Testis (tissue), 3 donors: ENCODE results near the gene KAT2B. TPM values are rescaled to one million over a fixed set of nuclear protein-coding genes. Genes with fewer than 3 reads are reported as not detected.
"Not testable (repeated sequence)": the region's sequence is repeated elsewhere in the genome, so short reads cannot be mapped to it uniquely, and the experiment has no call there.

Experiments
- DNase-seq: peaks from one replicate; pipeline ENCODE4 v3.0.0-alpha.2; 2019
- H3K27ac ChIP-seq, 2 donors: fragments of 200-600 bp; sonication (generic); one replicate each; pipeline ENCODE4 v1.5.1; 2019
- H3K27me3 ChIP-seq: fragments of 200-600 bp; sonication (generic); one replicate; pipeline ENCODE4 v1.5.1; 2019
- H3K36me3 ChIP-seq: fragments of 200-600 bp; sonication (generic); one replicate; pipeline ENCODE4 v1.5.1; 2017; ENCODE audit warnings: low read depth; ENCODE audit errors: missing control alignments
- H3K4me1 ChIP-seq: fragments of 200-600 bp; sonication (generic); one replicate; pipeline ENCODE4 v1.5.1; 2019
- H3K4me3 ChIP-seq, 2 donors: fragments of 200-600 bp; sonication (generic); one replicate each; pipeline ENCODE4 v1.5.1; 2017 to 2019
- H3K9me3 ChIP-seq: fragments of 200-600 bp; sonication (generic); one replicate; pipeline ENCODE4 v1.5.1; 2017
- CTCF ChIP-seq, 3 experiments: fragments of 450-650 bp in 2 of 3; fragments of 200-600 bp in 1 of 3; sonication (generic) in 1 of 3; IDR thresholded peaks; one replicate each; pipeline ENCODE4 v1.5.1; 2016 to 2019; ENCODE audit warnings: antibody characterized with exemption in 3 of 3, mild to moderate bottlenecking in 2 of 3, moderate library complexity in 1 of 3
- POLR2A ChIP-seq: fragments of 450-650 bp; IDR thresholded peaks from one replicate; pipeline ENCODE4 v1.6.1; 2017; ENCODE audit warnings: antibody characterized with exemption, mild to moderate bottlenecking, moderate library complexity
- WGBS, 2 donors: methylation state at CpG; one replicate each; pipeline ENCODE4 v1.1.5; 2018; 5-methylcytosine and 5-hydroxymethylcytosine counted together
- intact Hi-C: fragments of 100-400 bp; cut with DNase I; formaldehyde crosslinking; loops from one replicate; pipeline ENCODE4 v1.15.1; 2023; ENCODE audit warnings: low total_unique reads
- polyA plus RNA-seq: library from polyadenylated mRNA; stranded (reverse); fragments of 350-450 nt; fragmentation: Illumina TruSeq; extraction: RNeasy Lipid Tissue Mini Kit (QIAGEN cat#74804); gene quantifications from one replicate; pipeline ENCODE4 v1.2.3, GENCODE V29; 2014; ENCODE audit warnings: low read depth, low replicate concordance; ENCODE audit not compliant: insufficient read depth
- total RNA-seq, 2 donors: library from RNA; depleted of rRNA; stranded (reverse); fragments of >200 nt; gene quantifications; one replicate each; pipeline ENCODE4 v1.2.3, GENCODE V29; 2016

The KAT2B gene
- total and polyA plus RNA-seq, 3 donors from 2014 or later = 5.3 to 9.9 (median 6.5) TPM

DNA sequence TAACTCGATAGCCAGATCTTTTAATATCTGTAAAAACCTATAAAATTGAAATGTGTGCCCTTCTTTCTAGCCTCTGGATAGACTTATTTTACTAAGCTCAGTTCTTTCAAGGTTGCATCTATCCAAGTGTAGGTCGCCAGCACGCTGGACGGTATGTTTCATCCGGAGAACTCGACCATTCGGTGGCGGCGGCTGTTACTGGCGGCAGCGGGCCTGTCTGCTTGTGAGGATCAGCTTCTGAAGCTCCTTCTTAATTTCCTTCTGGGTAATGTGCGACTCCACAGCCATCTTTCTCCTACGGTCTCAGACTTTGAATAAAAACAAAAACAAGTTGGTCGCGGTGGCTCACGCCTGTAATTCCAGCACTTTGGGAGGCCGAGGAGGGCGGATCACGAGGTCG is 32.3 kb upstream of the KAT2B start:
- intact Hi-C loops = no loop called here
- Histone ChIP-seq H3K9me3 (no peaks in the 10 kb centered on the region), H3K4me1 (no peaks in the 10 kb centered on the region), H3K27ac (no peak overlapping the region), H3K4me3 (no peak overlapping the region), H3K27me3 (no peaks in the 10 kb centered on the region), H3K36me3 (no peaks in the 10 kb centered on the region)
- WGBS, 2 donors = 77 to 84% methylated on average over 20 of the region's 20 CpGs
- no peak for TF ChIP-seq POLR2A
- no peak for TF ChIP-seq CTCF (IDR thresholded peaks at IDR 0.05)
- DNase-seq = no peak

DNA sequence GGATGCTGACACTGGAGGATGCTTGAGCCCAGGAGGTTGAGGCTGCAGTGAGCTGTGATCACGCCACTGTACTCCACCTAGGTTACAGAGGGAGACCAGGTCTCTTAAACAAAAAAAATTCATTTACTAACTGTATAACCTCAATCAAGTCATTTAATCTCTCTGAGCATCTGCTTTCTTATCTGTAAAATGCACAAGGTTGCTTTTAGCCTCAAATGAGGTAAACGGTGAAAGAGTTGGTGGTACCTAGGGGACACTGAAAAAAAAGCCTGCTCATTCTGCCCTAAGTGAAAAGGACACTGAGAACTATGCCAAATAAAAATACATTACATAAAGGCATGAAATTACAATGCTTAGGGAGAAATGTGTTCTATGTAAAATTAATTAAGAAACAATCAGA is 31.6 kb upstream of the KAT2B start:
- intact Hi-C loops = no loop called here
- no peak for TF ChIP-seq CTCF (IDR thresholded peaks at IDR 0.05)
- TF ChIP-seq POLR2A = no peak
- 63 to 70% methylated on average over 2 of the region's 2 CpGs for WGBS, 2 donors
- H3K4me3 ChIP-seq = no peak overlapping the region
- H3K9me3 ChIP-seq = no peaks in the 10 kb centered on the region
- no peaks in the 10 kb centered on the region for H3K36me3 ChIP-seq
- H3K27me3 ChIP-seq = no peaks in the 10 kb centered on the region
- H3K4me1 ChIP-seq = no peaks in the 10 kb centered on the region
- no peak overlapping the region for H3K27ac ChIP-seq
- no peak for DNase-seq

GRCh38 chr3:20012164-20012563 is 28.1 kb upstream of the KAT2B start, which contains the start of gene PP2D1:
Gene PP2D1 (minus strand): TSS chr3:20012264. CDS start chr3:20012072, 192 bp downstream.
- intact Hi-C loops = no loop called here
- TF ChIP-seq CTCF (IDR thresholded peaks at IDR 0.05) = no peak
- TF ChIP-seq POLR2A = no peak
- WGBS, 2 donors = 94 to 98% methylated on average over 4 of the region's 4 CpGs
- no peak for DNase-seq
- Histone ChIP-seq H3K4me1 (no peaks in the 10 kb centered on the region), H3K4me3 (no peak within 1 kb of the TSS), H3K27me3 (no peaks in the 10 kb centered on the region), H3K9me3 (no peaks in the 10 kb centered on the region), H3K27ac (no peak within 1 kb of the TSS), H3K36me3 (no peaks in the 10 kb centered on the region)

- Histone ChIP-seq H3K27me3 (no peaks in the 10 kb centered on the region), H3K36me3 (no peaks in the 10 kb centered on the region), H3K4me1 (no peaks in the 10 kb centered on the region), H3K4me3 (no peak overlapping the region), H3K9me3 (no peaks in the 10 kb centered on the region), H3K27ac (no peak overlapping the region)
- TF ChIP-seq POLR2A (no peak), CTCF (IDR thresholded peaks at IDR 0.05) (no peak)
- 78 to 95% methylated on average over 1 of the region's 1 CpG for WGBS, 2 donors
- no peak for DNase-seq
- intact Hi-C loops = no loop called here
Observed at GRCh38 chr3:20013396-20013795, 26.9 kb upstream of the KAT2B start.

- DNase-seq = no peak
- Histone ChIP-seq H3K9me3 (no peaks in the 10 kb centered on the region), H3K27me3 (no peaks in the 10 kb centered on the region), H3K4me1 (no peaks in the 10 kb centered on the region), H3K4me3 (no peak overlapping the region), H3K27ac (no peak overlapping the region), H3K36me3 (no peaks in the 10 kb centered on the region)
- intact Hi-C loops = no loop called here
- TF ChIP-seq CTCF (IDR thresholded peaks at IDR 0.05) = no peak
- TF ChIP-seq POLR2A = no peak
- 91 to 96% methylated on average over 1 of the region's 1 CpG for WGBS, 2 donors
Observed at GRCh38 chr3:20015525-20015924, 24.7 kb upstream of the KAT2B start.

DNA sequence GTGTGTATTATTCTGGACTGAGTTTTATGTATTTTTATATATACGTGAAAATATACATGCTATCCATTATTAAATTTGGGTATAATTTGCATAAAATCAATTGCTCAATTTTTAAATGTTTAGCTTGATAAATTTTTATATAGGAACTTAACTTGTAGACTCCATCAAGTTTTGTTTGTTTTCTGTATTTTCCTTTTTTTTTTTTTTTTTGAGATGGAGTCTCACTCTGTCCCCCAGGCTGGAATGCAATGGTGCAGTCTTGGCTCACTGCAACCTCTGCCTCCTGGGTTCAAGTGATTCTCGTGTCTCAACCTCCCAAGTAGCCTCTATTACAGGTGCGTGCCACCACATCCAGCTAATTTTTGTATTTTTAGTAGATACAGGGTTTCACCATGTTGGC is 24.2 kb upstream of the KAT2B start:
- H3K27ac ChIP-seq, intact Hi-C loops, H3K27me3 ChIP-seq, H3K4me1 ChIP-seq, H3K36me3 ChIP-seq, H3K9me3 ChIP-seq, DNase-seq, H3K4me3 ChIP-seq: not testable (repeated sequence)
- 87 to 96% methylated on average over 3 of the region's 3 CpGs for WGBS, 2 donors
